Measurements from ENCODE around the gene IBSP.

Gene IBSP

GRCh38 chr4:87838890-87839591 lies 39.7 kb downstream of the IBSP start:
- peak; percentile 13 for DNase-seq

DNA sequence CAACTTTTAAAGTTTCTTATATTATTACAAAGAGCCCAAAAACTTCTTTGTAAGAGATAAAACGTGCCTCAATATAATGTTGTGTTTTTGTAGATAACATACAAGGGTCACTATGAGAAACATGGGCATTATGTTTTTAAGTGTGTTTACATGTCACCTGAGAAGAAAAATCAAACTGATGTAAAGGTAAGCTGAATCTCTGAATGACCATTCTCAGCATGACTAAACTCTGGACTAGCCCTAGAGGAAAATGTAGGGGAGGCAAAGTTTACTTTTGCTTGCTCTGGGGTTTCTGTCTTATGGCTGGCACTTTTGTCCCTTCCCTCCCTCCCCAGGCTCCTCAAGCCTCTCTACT lies 40.2 kb downstream of the IBSP start:
- no peak for DNase-seq

DNA sequence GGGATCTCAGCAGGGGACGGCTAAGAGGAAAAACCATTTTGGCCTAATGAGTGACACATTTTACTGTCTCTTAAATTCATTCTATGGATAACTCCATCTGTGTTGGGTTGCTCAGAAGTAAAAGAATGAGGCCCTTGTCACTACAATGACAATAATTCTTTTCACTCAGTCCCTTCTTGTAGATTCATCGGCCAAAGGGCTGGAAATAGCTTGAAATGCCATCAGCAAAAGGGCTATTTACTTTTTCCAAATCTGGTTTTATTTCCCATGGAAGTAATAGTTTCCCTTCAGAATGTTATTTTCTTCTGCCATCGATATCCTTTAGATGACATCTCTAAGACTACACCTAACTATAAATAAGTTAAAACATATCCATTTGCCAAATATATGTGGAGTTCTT lies 40.8 kb downstream of the IBSP start:
- DNase-seq: no peak

- no peak for DNase-seq
Measured at GRCh38 chr4:87843936-87844335, 44.6 kb downstream of the IBSP start.

DNA sequence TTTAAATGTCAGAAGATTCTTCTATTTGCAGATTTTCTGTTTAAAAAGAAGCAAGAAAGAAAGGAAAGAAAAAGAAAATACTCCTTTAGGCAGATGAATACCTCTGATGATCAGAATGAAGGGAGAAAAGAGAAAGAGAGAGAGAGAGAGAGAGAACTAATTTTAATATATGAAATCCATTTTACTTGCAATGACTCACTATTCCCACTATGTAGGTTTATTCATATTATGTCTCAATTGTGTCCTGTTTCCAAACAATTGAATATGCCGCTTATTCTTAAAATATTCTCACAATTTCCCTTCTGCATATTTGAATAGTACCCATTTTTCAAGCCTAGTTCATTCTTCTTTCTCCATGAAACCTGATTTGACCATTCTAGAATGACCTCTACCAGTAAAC lies 45.1 kb downstream of the IBSP start:
- no peak for DNase-seq

DNA sequence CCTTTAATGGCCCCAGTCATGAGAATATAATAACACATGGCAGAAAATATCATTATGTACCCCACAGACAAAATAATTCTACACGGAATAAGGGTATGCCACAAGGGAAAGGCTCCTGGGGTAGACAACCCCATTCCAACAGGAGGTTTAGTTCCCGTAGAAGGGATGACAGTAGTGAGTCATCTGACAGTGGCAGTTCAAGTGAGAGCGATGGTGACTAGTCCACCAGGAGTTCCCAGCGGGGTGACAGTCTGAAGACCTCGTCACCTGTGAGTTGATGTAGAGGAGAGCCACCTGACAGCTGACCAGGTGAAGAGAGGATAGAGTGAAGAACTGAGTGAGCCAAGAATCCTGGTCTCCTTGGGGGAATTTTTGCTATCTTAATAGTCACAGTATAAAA lies 46.9 kb downstream of the IBSP start:
- DNase-seq: no peak

- DNase-seq: peak; percentile 55
Measured at GRCh38 chr4:87848622-87849351, 49.4 kb downstream of the IBSP start.

DNA sequence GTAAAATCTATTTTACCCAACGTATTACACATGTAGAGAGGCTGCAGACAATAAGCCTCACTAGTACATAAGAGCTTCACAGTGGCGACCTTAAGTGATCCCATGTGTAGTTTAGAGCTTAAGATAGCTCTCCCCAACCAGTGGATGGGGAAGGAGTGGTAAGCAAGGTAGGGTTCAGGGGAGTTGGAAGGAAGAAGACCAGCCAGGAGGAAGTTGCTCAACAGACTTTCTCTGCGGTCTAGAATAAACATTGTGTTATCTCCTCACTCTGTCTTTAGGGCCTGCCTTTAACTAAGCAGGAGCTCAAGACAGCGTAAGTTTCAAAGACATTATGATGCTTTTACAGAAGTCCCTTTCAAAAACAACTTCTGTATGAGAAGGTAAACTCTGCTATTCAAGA lies 50.3 kb downstream of the IBSP start:
- no peak for DNase-seq

GRCh38 chr4:87851332-87851731 lies 52.0 kb downstream of the IBSP start:
- no peak for DNase-seq

DNA sequence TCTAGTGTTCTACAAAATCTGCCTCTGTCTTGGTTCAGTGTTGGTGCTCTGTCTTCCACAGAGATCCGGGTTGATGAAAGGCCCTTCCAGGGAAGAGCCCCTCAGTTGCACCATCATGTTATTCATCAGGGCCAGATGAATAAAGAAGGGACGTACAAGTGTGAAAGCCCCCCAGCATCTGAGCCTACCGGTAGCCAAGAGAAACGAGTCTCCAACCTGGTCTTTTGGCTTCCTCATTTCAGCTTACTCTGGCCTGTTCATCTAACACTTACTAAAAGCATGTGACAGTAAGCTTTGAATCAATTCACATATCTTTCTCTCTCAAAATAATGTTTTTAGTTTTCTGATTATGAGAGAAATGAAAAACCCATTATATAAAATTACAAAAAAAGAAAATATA lies 52.6 kb downstream of the IBSP start:
- no peak for DNase-seq

GRCh38 chr4:87853108-87853507 lies 53.8 kb downstream of the IBSP start:
- DNase-seq: peak; percentile 13

DNA sequence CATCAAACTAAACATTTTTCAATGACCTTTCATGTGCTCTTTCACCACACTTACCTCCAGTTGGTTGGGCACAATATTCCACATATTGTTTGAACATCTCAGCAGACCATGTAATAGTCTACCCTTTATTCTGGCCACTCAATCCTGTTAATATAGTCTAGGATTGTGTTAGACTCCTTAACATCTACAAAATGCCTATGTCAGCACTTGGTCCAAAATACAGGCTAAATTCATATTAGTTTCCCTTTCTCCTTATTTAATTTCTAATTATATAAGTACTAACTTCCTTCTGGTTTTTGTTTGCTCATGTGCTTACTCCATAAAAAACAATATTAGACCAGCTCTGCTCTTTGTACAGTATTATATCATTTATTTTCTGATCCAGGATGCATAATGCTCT lies 54.5 kb downstream of the IBSP start:
- no peak for DNase-seq

- no peak for DNase-seq
Measured at GRCh38 chr4:87855559-87855958, 56.2 kb downstream of the IBSP start.

DNA sequence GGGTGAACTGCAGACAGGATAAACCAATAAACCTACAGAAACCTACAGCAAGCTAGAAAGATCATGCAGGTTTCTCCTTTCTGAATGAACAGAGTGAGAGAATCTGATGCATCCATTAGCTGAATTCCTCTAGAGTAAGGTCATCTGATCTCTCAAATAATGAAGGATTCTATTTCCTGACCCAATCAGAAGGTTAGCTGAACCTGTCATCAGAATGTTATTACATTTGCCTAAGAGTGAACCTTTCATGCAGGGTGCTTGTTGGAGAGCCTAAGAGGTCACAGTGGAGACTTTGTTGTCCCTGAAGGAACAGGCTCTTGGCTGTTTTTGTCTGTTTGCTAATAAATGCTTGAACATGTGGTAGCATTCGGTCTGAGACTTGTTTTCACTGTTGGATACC lies 57.5 kb downstream of the IBSP start:
- no peak for DNase-seq

GRCh38 chr4:87857789-87858188 lies 58.4 kb downstream of the IBSP start:
- no peak for DNase-seq
